ENCODE data around the gene PCF11.
"Not testable (repeated sequence)": the region's sequence is repeated elsewhere in the genome, so short reads cannot be mapped to it uniquely, and the experiment has no call there.

The PCF11 gene

GRCh38 chr11:83125577-83125976 lies 31.4 kb upstream of the PCF11 start:
- no peak overlapping the region for H3K27ac ChIP-seq (ENCODE audit: low read depth, low read length)
- H3K36me3 ChIP-seq (ENCODE audit: control insufficient read depth, insufficient read depth, low read length), result no peaks in the 10 kb centered on the region
- no peaks in the 10 kb centered on the region for H3K27me3 ChIP-seq (ENCODE audit: control insufficient read depth, insufficient read depth, low read length)
- H3K9ac ChIP-seq (ENCODE audit: low read length), result no peak overlapping the region
- no peaks in the 10 kb centered on the region for H3K4me1 ChIP-seq (ENCODE audit: control insufficient read depth, insufficient read depth, low read length)
- H3K4me3 ChIP-seq (ENCODE audit: low read length), result no peak overlapping the region

GRCh38 chr11:83127310-83127637 lies 29.7 kb upstream of the PCF11 start:
- no peak overlapping the region for H3K4me3 ChIP-seq (ENCODE audit: low read length)
- no peaks in the 10 kb centered on the region for H3K4me1 ChIP-seq (ENCODE audit: control insufficient read depth, insufficient read depth, low read length)
- H3K27ac ChIP-seq (ENCODE audit: low read depth, low read length), result no peak overlapping the region

DNA sequence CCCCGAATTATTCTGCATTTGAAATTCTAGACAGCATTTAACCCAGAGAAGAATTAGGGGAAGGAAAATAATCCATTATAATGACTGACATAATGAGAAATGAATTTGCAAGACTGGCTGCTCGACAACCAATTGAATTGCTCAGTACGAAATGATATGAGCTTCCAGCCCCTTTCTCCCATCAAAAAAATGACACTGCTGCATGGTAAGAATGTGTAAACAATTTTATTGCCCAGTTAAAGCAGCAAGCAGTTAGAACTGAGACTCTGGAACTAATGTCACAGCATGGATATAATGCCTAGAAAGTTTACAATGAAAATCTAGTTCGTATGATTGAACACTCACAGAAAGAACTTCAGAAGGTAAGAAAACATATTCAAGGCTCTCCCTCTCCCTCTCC lies 24.7 kb upstream of the PCF11 start:
- H3K27me3 ChIP-seq (ENCODE audit: control insufficient read depth, insufficient read depth, low read length), result no peaks in the 10 kb centered on the region
- H3K36me3 ChIP-seq (ENCODE audit: control insufficient read depth, insufficient read depth, low read length), result no peaks in the 10 kb centered on the region
- H3K4me1 ChIP-seq (ENCODE audit: control insufficient read depth, insufficient read depth, low read length), result no peaks in the 10 kb centered on the region
- no peak overlapping the region for H3K9ac ChIP-seq (ENCODE audit: low read length)
- no peak overlapping the region for H3K4me3 ChIP-seq (ENCODE audit: low read length)
- H3K27ac ChIP-seq (ENCODE audit: low read depth, low read length), result no peak overlapping the region

More at GRCh38 chr11:83127310-83127637, 29.7 kb upstream of the PCF11 start:
- no peaks in the 10 kb centered on the region for H3K36me3 ChIP-seq (ENCODE audit: control insufficient read depth, insufficient read depth, low read length)
- no peak overlapping the region for H3K9ac ChIP-seq (ENCODE audit: low read length)
- no peaks in the 10 kb centered on the region for H3K27me3 ChIP-seq (ENCODE audit: control insufficient read depth, insufficient read depth, low read length)

DNA sequence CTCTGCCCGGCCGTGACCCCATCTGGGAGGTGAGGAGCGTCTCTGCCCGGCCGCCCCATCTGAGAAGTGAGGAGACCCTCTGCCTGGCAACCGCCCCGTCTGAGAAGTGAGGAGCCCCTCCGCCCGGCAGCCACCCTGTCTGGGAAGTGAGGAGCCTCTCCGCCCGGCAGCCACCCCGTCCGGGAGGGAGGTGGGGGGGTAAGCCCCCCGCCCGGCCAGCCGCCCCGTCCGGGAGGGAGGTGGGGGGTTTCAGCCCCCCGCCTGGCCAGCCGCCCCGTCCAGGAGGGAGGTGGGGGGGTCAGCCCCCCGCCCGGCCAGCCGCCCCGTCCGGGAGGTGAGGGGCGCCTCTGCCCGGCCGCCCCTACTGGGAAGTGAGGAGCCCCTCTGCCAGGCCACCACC lies 23.7 kb upstream of the PCF11 start:
- H3K9ac ChIP-seq (ENCODE audit: low read length); H3K27me3 ChIP-seq (ENCODE audit: control insufficient read depth, insufficient read depth, low read length); H3K4me1 ChIP-seq (ENCODE audit: control insufficient read depth, insufficient read depth, low read length); H3K27ac ChIP-seq (ENCODE audit: low read depth, low read length); H3K36me3 ChIP-seq (ENCODE audit: control insufficient read depth, insufficient read depth, low read length); H3K4me3 ChIP-seq (ENCODE audit: low read length): not testable (repeated sequence)

DNA sequence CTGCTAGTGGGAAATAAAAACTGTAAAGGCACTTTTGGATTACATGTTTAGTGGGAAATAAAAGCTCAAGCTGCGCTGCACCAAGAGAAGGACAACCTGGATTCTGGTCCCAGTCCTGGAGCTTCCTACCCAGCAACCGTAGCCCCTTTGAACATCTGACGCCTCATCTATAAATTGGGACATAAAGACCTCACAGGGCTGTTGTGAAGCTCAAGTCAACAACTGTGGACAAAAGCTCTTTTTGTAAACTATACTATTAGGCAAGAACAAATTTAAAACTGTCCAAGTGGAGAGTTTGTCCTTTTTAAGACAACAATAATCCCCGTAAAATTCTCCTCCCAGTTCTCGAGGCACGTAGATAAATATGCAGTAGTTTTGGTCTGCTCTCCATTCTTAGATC lies 17.6 kb upstream of the PCF11 start:
- H3K4me3 ChIP-seq (ENCODE audit: low read length), result no peak overlapping the region
- H3K9ac ChIP-seq (ENCODE audit: low read length), result no peak overlapping the region
- H3K36me3 ChIP-seq (ENCODE audit: control insufficient read depth, insufficient read depth, low read length), result no peaks in the 10 kb centered on the region
- no peaks in the 10 kb centered on the region for H3K4me1 ChIP-seq (ENCODE audit: control insufficient read depth, insufficient read depth, low read length)
- no peaks in the 10 kb centered on the region for H3K27me3 ChIP-seq (ENCODE audit: control insufficient read depth, insufficient read depth, low read length)
- no peak overlapping the region for H3K27ac ChIP-seq (ENCODE audit: low read depth, low read length)

- Histone ChIP-seq H3K27me3 (ENCODE audit: control insufficient read depth, insufficient read depth, low read length) (no peaks in the 10 kb centered on the region), H3K4me3 (ENCODE audit: low read length) (no peak overlapping the region), H3K9ac (ENCODE audit: low read length) (no peak overlapping the region), H3K36me3 (ENCODE audit: control insufficient read depth, insufficient read depth, low read length) (no peaks in the 10 kb centered on the region), H3K4me1 (ENCODE audit: control insufficient read depth, insufficient read depth, low read length) (no peaks in the 10 kb centered on the region), H3K27ac (ENCODE audit: low read depth, low read length) (no peak overlapping the region)
These were observed 16.1 kb upstream of the PCF11 start for GRCh38 chr11:83140691-83141455.

- no peaks in the 10 kb centered on the region for H3K36me3 ChIP-seq (ENCODE audit: control insufficient read depth, insufficient read depth, low read length)
- no peak overlapping the region for H3K27ac ChIP-seq (ENCODE audit: low read depth, low read length)
- no peak overlapping the region for H3K4me3 ChIP-seq (ENCODE audit: low read length)
- H3K27me3 ChIP-seq (ENCODE audit: control insufficient read depth, insufficient read depth, low read length), result no peaks in the 10 kb centered on the region
- no peaks in the 10 kb centered on the region for H3K4me1 ChIP-seq (ENCODE audit: control insufficient read depth, insufficient read depth, low read length)
- no peak overlapping the region for H3K9ac ChIP-seq (ENCODE audit: low read length)
These were observed 9.0 kb upstream of the PCF11 start for GRCh38 chr11:83147895-83148294.

GRCh38 chr11:83150450-83150849 lies 6.5 kb upstream of the PCF11 start:
- Histone ChIP-seq H3K36me3 (ENCODE audit: control insufficient read depth, insufficient read depth, low read length) (no peaks in the 10 kb centered on the region), H3K4me3 (ENCODE audit: low read length) (no peak overlapping the region), H3K27ac (ENCODE audit: low read depth, low read length) (no peak overlapping the region), H3K4me1 (ENCODE audit: control insufficient read depth, insufficient read depth, low read length) (no peaks in the 10 kb centered on the region), H3K27me3 (ENCODE audit: control insufficient read depth, insufficient read depth, low read length) (no peaks in the 10 kb centered on the region), H3K9ac (ENCODE audit: low read length) (no peak overlapping the region)

DNA sequence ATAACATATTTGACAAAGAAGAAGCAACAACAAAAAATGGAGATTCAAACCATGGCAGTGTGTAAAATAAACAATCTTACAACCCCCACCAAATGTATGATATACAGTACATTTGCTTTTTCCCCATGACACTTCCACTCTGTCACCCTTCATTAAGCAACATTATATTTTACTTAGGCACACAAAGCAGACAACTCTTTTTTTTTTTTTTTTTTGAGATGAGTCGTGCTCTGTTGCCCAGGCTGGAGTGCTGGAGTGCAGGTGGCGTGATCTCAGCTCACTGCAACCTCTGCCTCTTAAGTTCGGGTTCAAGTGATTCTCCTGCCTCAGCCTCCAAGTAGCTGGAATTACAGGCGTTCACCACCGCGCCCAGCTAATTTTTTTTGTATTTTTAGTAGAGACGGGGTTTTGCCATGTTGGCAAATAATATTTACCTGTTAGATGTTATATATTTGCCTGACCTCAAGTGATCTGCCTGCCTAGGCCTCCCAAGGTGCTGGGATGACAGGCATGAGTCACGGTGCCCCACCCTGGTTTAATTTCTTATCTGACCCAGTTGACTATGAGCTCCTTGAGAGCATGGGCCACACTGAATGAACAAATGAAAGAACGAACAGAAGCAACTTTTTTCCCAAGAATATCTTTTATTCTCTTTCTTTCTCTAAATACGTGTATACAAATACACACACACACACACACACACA lies 5.5 kb upstream of the PCF11 start:
- Histone ChIP-seq H3K36me3 (ENCODE audit: control insufficient read depth, insufficient read depth, low read length) (no peaks in the 10 kb centered on the region), H3K27me3 (ENCODE audit: control insufficient read depth, insufficient read depth, low read length) (no peaks in the 10 kb centered on the region), H3K4me3 (ENCODE audit: low read length) (no peak overlapping the region)

DNA sequence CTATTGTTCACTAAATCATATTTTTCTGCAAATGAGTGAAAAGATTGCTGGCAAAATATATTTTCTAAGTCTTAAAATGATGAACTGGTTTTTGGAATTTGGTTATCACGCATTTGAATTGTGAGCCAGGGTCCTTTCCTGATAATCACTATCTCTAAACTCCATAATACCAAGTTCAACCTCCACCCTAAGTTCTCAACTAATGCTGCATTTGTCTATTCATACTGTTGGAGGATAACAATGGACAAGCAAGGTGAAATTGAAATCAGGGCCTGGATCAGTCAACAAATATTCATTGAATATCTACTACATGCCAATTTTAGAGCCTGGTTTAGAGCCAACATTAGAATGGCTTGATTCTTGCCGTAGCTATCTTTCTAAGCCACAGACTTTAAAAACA lies 4.7 kb upstream of the PCF11 start:
- Histone ChIP-seq H3K9ac (ENCODE audit: low read length) (no peak overlapping the region), H3K4me1 (ENCODE audit: control insufficient read depth, insufficient read depth, low read length) (no peaks in the 10 kb centered on the region), H3K27ac (ENCODE audit: low read depth, low read length) (no peak overlapping the region), H3K36me3 (ENCODE audit: control insufficient read depth, insufficient read depth, low read length) (no peaks in the 10 kb centered on the region), H3K27me3 (ENCODE audit: control insufficient read depth, insufficient read depth, low read length) (no peaks in the 10 kb centered on the region), H3K4me3 (ENCODE audit: low read length) (no peak overlapping the region)

More for the DNA sequence above, 5.5 kb upstream of the PCF11 start:
- no peaks in the 10 kb centered on the region for H3K4me1 ChIP-seq (ENCODE audit: control insufficient read depth, insufficient read depth, low read length)
- no peak overlapping the region for H3K27ac ChIP-seq (ENCODE audit: low read depth, low read length)
- no peak overlapping the region for H3K9ac ChIP-seq (ENCODE audit: low read length)

DNA sequence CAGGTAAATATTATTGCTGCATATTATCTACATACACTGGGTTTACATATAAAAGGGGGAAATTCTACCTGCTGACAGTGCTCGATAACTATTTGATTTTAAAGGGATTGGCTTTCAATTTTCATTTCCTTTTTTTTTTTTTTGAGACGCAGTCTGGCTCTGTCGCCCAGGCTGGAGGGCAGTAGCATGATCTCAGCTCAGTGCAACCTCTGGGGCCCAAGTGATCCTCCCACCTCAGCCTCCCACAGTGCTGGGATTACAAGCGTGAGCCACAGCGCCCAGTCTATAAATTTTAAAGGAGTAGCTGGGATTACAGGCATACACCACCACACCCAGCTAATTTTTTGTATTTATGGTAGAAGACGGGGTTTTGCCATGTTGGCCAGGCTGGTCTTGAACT lies 3.2 kb upstream of the PCF11 start:
- Histone ChIP-seq H3K9ac (ENCODE audit: low read length) (no peak overlapping the region), H3K4me1 (ENCODE audit: control insufficient read depth, insufficient read depth, low read length) (no peaks in the 10 kb centered on the region), H3K4me3 (ENCODE audit: low read length) (no peak overlapping the region), H3K27ac (ENCODE audit: low read depth, low read length) (no peak overlapping the region), H3K27me3 (ENCODE audit: control insufficient read depth, insufficient read depth, low read length) (no peaks in the 10 kb centered on the region), H3K36me3 (ENCODE audit: control insufficient read depth, insufficient read depth, low read length) (no peaks in the 10 kb centered on the region)

- Histone ChIP-seq H3K9ac (ENCODE audit: low read length) (peak overlapping the region; percentile 94), H3K4me1 (ENCODE audit: control insufficient read depth, insufficient read depth, low read length) (peaks cover 7% of the 10 kb centered on the region), H3K4me3 (ENCODE audit: low read length) (peak overlapping the region; percentile 62), H3K27ac (ENCODE audit: low read depth, low read length) (peak overlapping the region; percentile 81), H3K36me3 (ENCODE audit: control insufficient read depth, insufficient read depth, low read length) (no peaks in the 10 kb centered on the region), H3K27me3 (ENCODE audit: control insufficient read depth, insufficient read depth, low read length) (no peaks in the 10 kb centered on the region)
These were observed 561 bp upstream of the PCF11 start for GRCh38 chr11:83156144-83156995.
